Brain microvascular endothelial cell (primary cell): ENCODE measurements around the gene KCND1.
A peak's percentile ranks its signal among the peaks of the same experiment; 100 is the strongest.

ENCODE experiments used
- DNase-seq: peaks from one replicate; pipeline ENCODE4 v3.0.0-alpha.2; 2020
- H3K27ac ChIP-seq: fragments of 250-450 bp; sonication (Bioruptor Pico); 2 replicates; pipeline ENCODE4 v1.5.1; 2020; ENCODE audit warnings: mild to moderate bottlenecking, moderate library complexity
- H3K27me3 ChIP-seq: fragments of 250-450 bp; sonication (Bioruptor Pico); replicated peaks from 2 replicates; pipeline ENCODE4 v1.5.1; 2020; ENCODE audit warnings: mild to moderate bottlenecking
- H3K36me3 ChIP-seq: fragments of 250-450 bp; sonication (Bioruptor Pico); replicated peaks from 2 replicates; pipeline ENCODE4 v1.5.1; 2020; ENCODE audit warnings: mild to moderate bottlenecking
- H3K4me3 ChIP-seq: 2 replicates; pipeline ENCODE4 v1.5.1; 2011; ENCODE audit warnings: low read depth, mild to moderate bottlenecking, control low read depth, low read length, moderate library complexity
- CTCF ChIP-seq: IDR thresholded peaks from 2 replicates; pipeline ENCODE4 v1.5.1; 2011; ENCODE audit warnings: low read depth, mild to moderate bottlenecking, moderate library complexity, low read length, control low read depth, inconsistent platforms; ENCODE audit errors: missing control alignments
- in situ Hi-C: cut with HindIII; loops from 2 replicates; pipeline ENCODE4 v1.10.0; 2017; ENCODE audit warnings: low sequenced_read_pairs, low pct_ligation_motif_present

KCND1 gene

GRCh38 chrX:48961585-48962091 is 10.0 kb downstream of the KCND1 start:
- no peaks in the 10 kb centered on the region for H3K36me3 ChIP-seq
- DNase-seq = peak; percentile 5
- H3K27me3 ChIP-seq = no peaks in the 10 kb centered on the region
- in situ Hi-C loops = no loop called here
- H3K27ac ChIP-seq = no peak overlapping the region
- no peak overlapping the region for H3K4me3 ChIP-seq
- TF ChIP-seq CTCF = no peak

- no peak for DNase-seq
- no peaks in the 10 kb centered on the region for H3K27me3 ChIP-seq
- in situ Hi-C loops = no loop called here
- H3K27ac ChIP-seq = no peak overlapping the region
- TF ChIP-seq CTCF = no peak
- H3K36me3 ChIP-seq = no peaks in the 10 kb centered on the region
- H3K4me3 ChIP-seq = no peak overlapping the region
Measured at GRCh38 chrX:48960291-48960690, 11.4 kb downstream of the KCND1 start.

- peak overlapping the region; percentile 58 for H3K4me3 ChIP-seq
- H3K27ac ChIP-seq = peak overlapping the region; percentile 100
- no peaks in the 10 kb centered on the region for H3K27me3 ChIP-seq
- in situ Hi-C loops = no loop called here
- no peaks in the 10 kb centered on the region for H3K36me3 ChIP-seq
- TF ChIP-seq CTCF = no peak
- peak; percentile 65 for DNase-seq
Measured at GRCh38 chrX:48958635-48959094, 13.0 kb downstream of the KCND1 start.

GRCh38 chrX:48957827-48958634 is 13.6 kb downstream of the KCND1 start:
- Histone ChIP-seq H3K36me3 (no peaks in the 10 kb centered on the region), H3K27ac (peak overlapping the region; percentile 100), H3K4me3 (peak overlapping the region; percentile 74), H3K27me3 (no peaks in the 10 kb centered on the region)
- no peak for TF ChIP-seq CTCF
- in situ Hi-C loops = no loop called here
- peak; percentile 96 for DNase-seq

- no peak for TF ChIP-seq CTCF
- H3K27ac ChIP-seq = peak within 1 kb of the TSS; percentile 100
- H3K27me3 ChIP-seq = no peaks in the 10 kb centered on the region
- H3K36me3 ChIP-seq = no peaks in the 10 kb centered on the region
- in situ Hi-C loops = no loop called here
- H3K4me3 ChIP-seq = peak within 1 kb of the TSS; percentile 74
- DNase-seq = no peak
Measured at GRCh38 chrX:48957477-48957826, 14.2 kb downstream of the KCND1 start, which contains the start of gene OTUD5. TSS of gene OTUD5 (minus strand) at chrX:48957607. CDS start at chrX:48957570, 37 bp downstream.
